Peyer's patch (tissue), 4 donors: ENCODE results near the gene PCDHB2.

Source experiments
- CTCF ChIP-seq, 6 experiments: fragments of 450-650 bp in 4 of 6; fragments of 200-600 bp in 2 of 6; sonication (generic) in 1 of 6; IDR thresholded peaks; one replicate each; pipeline ENCODE4 v1.5.1; 2017 to 2019; ENCODE audit warnings: antibody characterized with exemption in 6 of 6, mild to moderate bottlenecking in 3 of 6, moderate library complexity in 1 of 6
- POLR2A ChIP-seq, 2 donors: fragments of 450-650 bp; IDR thresholded peaks; one replicate each; pipeline ENCODE4 v1.5.1; 2017; ENCODE audit warnings: antibody characterized with exemption in 2 of 2, mild to moderate bottlenecking in 2 of 2, moderate library complexity in 2 of 2

GRCh38 chr5:141050622-141051520, 43.5 kb upstream of the PCDHB2 start, which contains the start of gene PCDHB1:
- TF ChIP-seq CTCF (IDR thresholded peaks at IDR 0.05) (no peak), POLR2A (IDR thresholded peaks at IDR 0.05) (no peak)
